Astrocyte of the cerebellum (primary cell): ENCODE measurements around the gene PRDM8.
A peak's percentile ranks its signal among the peaks of the same experiment; 100 is the strongest.

Experiments used
- DNase-seq: peaks from one replicate; pipeline ENCODE4 v3.0.0-alpha.2; 2011; ENCODE audit warnings: low read depth
- H3K4me3 ChIP-seq: 2 replicates; pipeline ENCODE4 v1.5.1; 2011; ENCODE audit warnings: mild to moderate bottlenecking, low read depth, low read length, moderate library complexity
- CTCF ChIP-seq: IDR thresholded peaks from 2 replicates; pipeline ENCODE4 v1.5.1; 2012; ENCODE audit warnings: low read length, low read depth, moderate library complexity, mild to moderate bottlenecking; ENCODE audit errors: missing control alignments
- in situ Hi-C: cut with HindIII; loops from 2 replicates; pipeline ENCODE4 v1.10.0; 2017; ENCODE audit warnings: low sequenced_read_pairs

The PRDM8 gene

GRCh38 chr4:80199947-80200346 is 2.6 kb downstream of the PRDM8 start:
- DNase-seq, result no peak
- H3K4me3 ChIP-seq, result no peak overlapping the region
- in situ Hi-C loops, result no loop called here
- no peak for TF ChIP-seq CTCF

GRCh38 chr4:80201252-80202151 is 4.2 kb downstream of the PRDM8 start:
- TF ChIP-seq CTCF, result no peak
- no peak for DNase-seq
- H3K4me3 ChIP-seq, result peak overlapping the region; percentile 50
- in situ Hi-C loops, result no loop called here

GRCh38 chr4:80202190-80202711 is 4.9 kb downstream of the PRDM8 start:
- no peak for DNase-seq
- in situ Hi-C loops, result no loop called here
- peak; percentile 60 for TF ChIP-seq CTCF
- peak overlapping the region; percentile 50 for H3K4me3 ChIP-seq

GRCh38 chr4:80202741-80203553 is 5.6 kb downstream of the PRDM8 start:
- in situ Hi-C loops, result no loop called here
- no peak for DNase-seq
- peak overlapping the region; percentile 50 for H3K4me3 ChIP-seq
- no peak for TF ChIP-seq CTCF

GRCh38 chr4:80204433-80205011 is 7.2 kb downstream of the PRDM8 start:
- no peak for DNase-seq
- in situ Hi-C loops, result no loop called here
- H3K4me3 ChIP-seq, result no peak overlapping the region
- TF ChIP-seq CTCF, result no peak

GRCh38 chr4:80206111-80206510 is 8.8 kb downstream of the PRDM8 start:
- in situ Hi-C loops, result no loop called here
- DNase-seq, result no peak
- H3K4me3 ChIP-seq, result no peak overlapping the region
- TF ChIP-seq CTCF, result no peak
